ENCODE data around the gene GPR137B.

DNA sequence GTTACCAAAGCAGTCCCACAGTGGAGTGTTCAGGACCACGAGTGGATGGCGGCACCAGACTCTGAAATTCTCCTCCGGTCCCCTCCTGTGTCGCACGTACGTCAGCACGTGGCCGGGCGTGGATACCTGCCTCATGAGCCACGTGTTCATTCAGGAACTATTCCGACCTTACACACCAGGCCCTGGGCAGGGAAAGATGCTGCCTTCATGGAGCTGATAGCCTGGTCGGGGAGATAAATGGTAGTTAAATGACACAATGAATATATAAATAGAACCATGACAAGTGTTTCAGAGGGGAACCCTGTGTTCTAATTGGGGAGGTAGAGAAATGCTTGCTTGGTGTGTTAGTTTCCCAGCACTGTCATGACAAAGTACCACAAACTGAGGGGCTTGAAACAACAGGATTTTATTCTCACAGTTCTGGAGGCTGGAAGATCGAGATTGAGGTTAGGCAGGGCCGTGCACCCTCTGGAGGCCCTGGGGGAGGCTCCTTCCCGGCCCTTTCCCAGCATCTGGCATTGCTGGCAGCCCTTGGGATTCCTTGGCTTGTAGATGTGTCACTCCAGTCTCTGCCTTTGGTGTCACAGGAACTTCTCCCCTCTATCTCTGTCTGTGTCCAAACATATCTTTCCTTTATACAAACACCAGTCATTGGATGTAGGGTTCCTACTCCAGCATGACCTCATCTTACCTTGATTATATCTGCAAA is 28.9 kb upstream of the GPR137B start:
- TF ChIP-seq POLR2A (IDR thresholded peaks at IDR 0.05) (no peak), CTCF (IDR thresholded peaks at IDR 0.05) (no peak)

Measured in heart left ventricle (tissue), 13 donors.